HepG2 (cell line): ENCODE data around the gene ATG16L2. TPM values are rescaled to one million over a fixed set of nuclear protein-coding genes. Genes with fewer than 3 reads are reported as not detected.

ENCODE experiments used
- CEBPB ChIP-seq: IDR thresholded peaks from 2 replicates; pipeline ENCODE4 v1.6.1; 2011; ENCODE audit warnings: low read depth, low read length, improper control_type of control experiment, borderline replicate concordance
- JARID2 ChIP-seq: sonication (generic); formaldehyde crosslinking; IDR thresholded peaks from 2 replicates; pipeline ENCODE4 v1.8.1; 2023; ENCODE audit warnings: missing genetic modification reagents, inconsistent platforms; ENCODE audit not compliant: insufficient replicate concordance
- MIER2 ChIP-seq: IDR thresholded peaks from 2 replicates; pipeline ENCODE4 v1.6.1; 2016; ENCODE audit warnings: missing biosample characterization, missing genetic modification reagents
- MIER3 ChIP-seq: IDR thresholded peaks from 2 replicates; pipeline ENCODE4 v1.6.1; 2016; ENCODE audit warnings: missing compliant biosample characterization, borderline replicate concordance
- RARG ChIP-seq: sonication (generic); formaldehyde crosslinking; IDR thresholded peaks from 2 replicates; pipeline ENCODE4 v1.4.0; 2020; ENCODE audit warnings: low read depth, mild to moderate bottlenecking, missing genetic modification reagents
- REL ChIP-seq: sonication (generic); formaldehyde crosslinking; conservative IDR thresholded peaks from 2 replicates; pipeline ENCODE4 v1.8.0; 2022; ENCODE audit warnings: mild to moderate bottlenecking, missing genetic modification reagents, moderate library complexity
- SMARCE1 ChIP-seq: fragments of 450-650 bp; IDR thresholded peaks from 2 replicates; pipeline ENCODE4 v1.6.1; 2017; ENCODE audit warnings: borderline replicate concordance
- ZNF446 ChIP-seq: sonication (generic); formaldehyde crosslinking; IDR thresholded peaks from 2 replicates; pipeline ENCODE4 v1.5.0; 2020; ENCODE audit warnings: mild to moderate bottlenecking, missing genetic modification reagents
- ZNF530 ChIP-seq: sonication (generic); formaldehyde crosslinking; IDR thresholded peaks from 2 replicates; pipeline ENCODE4 v1.5.0; 2020; ENCODE audit warnings: low read depth, mild to moderate bottlenecking, missing genetic modification reagents
- ZNF549 ChIP-seq: sonication (generic); formaldehyde crosslinking; IDR thresholded peaks from 2 replicates; pipeline ENCODE4 v1.5.0; 2020; ENCODE audit warnings: missing genetic modification reagents
- ZSCAN12 ChIP-seq: sonication (generic); formaldehyde crosslinking; IDR thresholded peaks from 2 replicates; pipeline ENCODE4 v1.9.0; 2021; ENCODE audit warnings: mild to moderate bottlenecking, missing genetic modification reagents
- polyA plus RNA-seq, 8 experiments: library from polyadenylated mRNA; depleted of rRNA in 3 of 8; stranded (reverse) in 7 of 8; unstranded in 1 of 8; fragments of >200 nt; fragmentation: Illumina TruSeq in 4 of 8; extraction: Trizol in 4 of 8; gene quantifications; 2 replicates each; pipeline versions ENCODE4 v1.2.1 to v1.2.3, GENCODE V29; 2011 to 2016; ENCODE audit warnings: low read depth in 4 of 8, missing spikeins in 1 of 8, mixed read lengths in 1 of 8; ENCODE audit not compliant: insufficient read depth in 1 of 8
- total RNA-seq, 5 experiments: library from RNA; depleted of rRNA; stranded (reverse); fragments of >200 nt; fragmentation: Illumina TruSeq; extraction: Trizol; gene quantifications; 2 replicates each; pipeline ENCODE4 v1.2.3, GENCODE V29; 2016; ENCODE audit warnings: low read depth in 1 of 5
- TF ChIP-seq, protein P1 (sequence below): sonication (generic); formaldehyde crosslinking; IDR thresholded peaks from 2 replicates; pipeline ENCODE4 v1.4.0; 2020; ENCODE audit warnings: missing genetic modification reagents, borderline replicate concordance
- TF ChIP-seq, protein P2 (sequence below): sonication (generic); formaldehyde crosslinking; IDR thresholded peaks from 2 replicates; pipeline ENCODE4 v1.8.1; 2023; ENCODE audit warnings: mild to moderate bottlenecking, moderate library complexity, missing genetic modification reagents
- TF ChIP-seq, protein P3 (sequence below): sonication (generic); formaldehyde crosslinking; IDR thresholded peaks from 2 replicates; pipeline ENCODE4 v1.5.0; 2020; ENCODE audit warnings: missing genetic modification reagents
- TF ChIP-seq, protein P4 (sequence below): sonication (generic); formaldehyde crosslinking; IDR thresholded peaks from 2 replicates; pipeline ENCODE4 v1.9.0; 2022; ENCODE audit warnings: missing genetic modification reagents, mild to moderate bottlenecking, borderline replicate concordance
- TF ChIP-seq, protein P5 (sequence below): sonication (generic); formaldehyde crosslinking; IDR thresholded peaks from 2 replicates; pipeline ENCODE4 v1.4.0; 2020; ENCODE audit warnings: missing genetic modification reagents
- TF ChIP-seq, protein P6 (sequence below): sonication (generic); formaldehyde crosslinking; conservative IDR thresholded peaks from 2 replicates; pipeline ENCODE4 v1.4.0; 2020; ENCODE audit warnings: missing genetic modification reagents

Gene ATG16L2
- total and polyA plus RNA-seq, 2 of the 13 experiments (the other 11 are each of a cell fraction or from before 2014, with no cell fraction given) = 6.2 to 14.8 TPM

DNA sequence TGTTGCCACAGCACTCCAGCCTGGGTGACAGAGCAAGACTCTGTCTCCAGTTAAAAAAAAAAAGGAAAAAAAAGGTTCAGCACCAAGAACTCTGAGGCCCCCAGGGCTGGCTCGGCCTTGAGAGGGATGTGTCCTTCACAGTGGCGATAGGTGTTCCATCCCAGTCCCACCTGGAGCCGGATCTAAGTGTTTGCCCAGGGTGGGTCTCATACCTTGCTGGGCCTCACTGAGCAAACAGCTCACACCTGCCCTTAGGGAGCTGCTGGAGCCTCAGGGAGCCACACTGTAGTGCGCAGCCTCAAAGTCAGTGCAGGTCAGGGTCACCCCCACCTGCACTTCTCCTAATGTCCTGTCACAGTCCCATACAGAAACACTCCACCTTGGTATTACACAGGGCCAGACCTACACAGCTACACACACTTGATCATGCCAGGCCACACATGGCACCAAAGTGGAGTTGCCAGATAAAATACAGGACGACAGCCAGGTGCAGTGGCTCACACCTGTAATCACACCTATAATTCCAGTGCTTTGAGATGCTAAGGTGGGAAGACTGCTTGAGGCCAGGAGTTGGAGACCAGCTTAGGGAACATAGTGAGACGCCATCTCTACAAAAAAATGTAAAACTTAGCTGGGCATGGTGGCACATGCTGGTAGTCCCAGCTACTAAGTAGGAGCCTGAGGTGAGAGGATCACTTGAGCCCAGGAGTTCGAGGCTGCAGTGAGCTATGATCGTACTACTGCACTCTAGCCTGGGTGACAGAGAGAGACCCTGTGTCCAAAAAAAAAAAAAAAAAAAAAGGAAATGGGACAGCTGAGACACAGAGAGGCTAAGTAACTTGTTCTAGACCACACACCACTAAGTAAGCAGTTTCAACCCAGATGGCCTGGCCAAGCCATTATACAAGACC lies 27.7 kb upstream of the ATG16L2 start (continued):
- TF ChIP-seq, protein P1, sequence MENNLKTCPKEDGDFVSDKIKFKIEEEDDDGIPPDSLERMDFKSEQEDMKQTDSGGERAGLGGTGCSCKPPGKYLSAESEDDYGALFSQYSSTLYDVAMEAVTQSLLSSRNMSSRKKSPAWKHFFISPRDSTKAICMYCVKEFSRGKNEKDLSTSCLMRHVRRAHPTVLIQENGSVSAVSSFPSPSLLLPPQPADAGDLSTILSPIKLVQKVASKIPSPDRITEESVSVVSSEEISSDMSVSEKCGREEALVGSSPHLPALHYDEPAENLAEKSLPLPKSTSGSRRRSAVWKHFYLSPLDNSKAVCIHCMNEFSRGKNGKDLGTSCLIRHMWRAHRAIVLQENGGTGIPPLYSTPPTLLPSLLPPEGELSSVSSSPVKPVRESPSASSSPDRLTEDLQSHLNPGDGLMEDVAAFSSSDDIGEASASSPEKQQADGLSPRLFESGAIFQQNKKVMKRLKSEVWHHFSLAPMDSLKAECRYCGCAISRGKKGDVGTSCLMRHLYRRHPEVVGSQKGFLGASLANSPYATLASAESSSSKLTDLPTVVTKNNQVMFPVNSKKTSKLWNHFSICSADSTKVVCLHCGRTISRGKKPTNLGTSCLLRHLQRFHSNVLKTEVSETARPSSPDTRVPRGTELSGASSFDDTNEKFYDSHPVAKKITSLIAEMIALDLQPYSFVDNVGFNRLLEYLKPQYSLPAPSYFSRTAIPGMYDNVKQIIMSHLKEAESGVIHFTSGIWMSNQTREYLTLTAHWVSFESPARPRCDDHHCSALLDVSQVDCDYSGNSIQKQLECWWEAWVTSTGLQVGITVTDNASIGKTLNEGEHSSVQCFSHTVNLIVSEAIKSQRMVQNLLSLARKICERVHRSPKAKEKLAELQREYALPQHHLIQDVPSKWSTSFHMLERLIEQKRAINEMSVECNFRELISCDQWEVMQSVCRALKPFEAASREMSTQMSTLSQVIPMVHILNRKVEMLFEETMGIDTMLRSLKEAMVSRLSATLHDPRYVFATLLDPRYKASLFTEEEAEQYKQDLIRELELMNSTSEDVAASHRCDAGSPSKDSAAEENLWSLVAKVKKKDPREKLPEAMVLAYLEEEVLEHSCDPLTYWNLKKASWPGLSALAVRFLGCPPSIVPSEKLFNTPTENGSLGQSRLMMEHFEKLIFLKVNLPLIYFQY = 0 out of 2 replicates have a peak, but pooled peaks have one; percentile 55
- TF ChIP-seq, protein P2, sequence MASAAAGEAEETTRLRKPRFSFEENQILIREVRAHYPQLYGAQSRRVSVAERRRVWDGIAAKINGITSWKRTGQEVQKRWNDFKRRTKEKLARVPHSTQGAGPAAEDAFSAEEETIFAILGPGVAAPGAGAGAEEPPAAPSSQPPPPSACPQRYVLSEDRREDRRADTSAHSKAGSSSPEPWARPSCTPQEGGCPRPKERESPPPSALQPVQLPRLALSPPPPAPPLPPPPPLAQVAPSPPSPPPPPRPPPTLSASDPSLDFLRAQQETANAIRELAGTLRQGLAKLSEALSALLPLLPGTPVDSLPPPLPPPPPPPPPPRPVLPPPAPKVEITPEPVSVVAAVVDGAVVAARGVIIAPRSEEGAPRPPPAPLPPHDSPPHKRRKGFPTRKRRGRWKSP (CRISPR knock-in tag) = peak; percentile 24; the same call in 1 of the 2 replicates
- TF ChIP-seq ZSCAN12 (CRISPR knock-in tag) = no peak
- no peak for TF ChIP-seq RARG (CRISPR knock-in tag)
- TF ChIP-seq, protein P3, sequence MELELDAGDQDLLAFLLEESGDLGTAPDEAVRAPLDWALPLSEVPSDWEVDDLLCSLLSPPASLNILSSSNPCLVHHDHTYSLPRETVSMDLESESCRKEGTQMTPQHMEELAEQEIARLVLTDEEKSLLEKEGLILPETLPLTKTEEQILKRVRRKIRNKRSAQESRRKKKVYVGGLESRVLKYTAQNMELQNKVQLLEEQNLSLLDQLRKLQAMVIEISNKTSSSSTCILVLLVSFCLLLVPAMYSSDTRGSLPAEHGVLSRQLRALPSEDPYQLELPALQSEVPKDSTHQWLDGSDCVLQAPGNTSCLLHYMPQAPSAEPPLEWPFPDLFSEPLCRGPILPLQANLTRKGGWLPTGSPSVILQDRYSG (CRISPR knock-in tag) = no peak
- TF ChIP-seq, protein P4, sequence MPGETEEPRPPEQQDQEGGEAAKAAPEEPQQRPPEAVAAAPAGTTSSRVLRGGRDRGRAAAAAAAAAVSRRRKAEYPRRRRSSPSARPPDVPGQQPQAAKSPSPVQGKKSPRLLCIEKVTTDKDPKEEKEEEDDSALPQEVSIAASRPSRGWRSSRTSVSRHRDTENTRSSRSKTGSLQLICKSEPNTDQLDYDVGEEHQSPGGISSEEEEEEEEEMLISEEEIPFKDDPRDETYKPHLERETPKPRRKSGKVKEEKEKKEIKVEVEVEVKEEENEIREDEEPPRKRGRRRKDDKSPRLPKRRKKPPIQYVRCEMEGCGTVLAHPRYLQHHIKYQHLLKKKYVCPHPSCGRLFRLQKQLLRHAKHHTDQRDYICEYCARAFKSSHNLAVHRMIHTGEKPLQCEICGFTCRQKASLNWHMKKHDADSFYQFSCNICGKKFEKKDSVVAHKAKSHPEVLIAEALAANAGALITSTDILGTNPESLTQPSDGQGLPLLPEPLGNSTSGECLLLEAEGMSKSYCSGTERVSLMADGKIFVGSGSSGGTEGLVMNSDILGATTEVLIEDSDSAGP = no peak
- no peak for TF ChIP-seq JARID2 (CRISPR knock-in tag)
- TF ChIP-seq, protein P5, sequence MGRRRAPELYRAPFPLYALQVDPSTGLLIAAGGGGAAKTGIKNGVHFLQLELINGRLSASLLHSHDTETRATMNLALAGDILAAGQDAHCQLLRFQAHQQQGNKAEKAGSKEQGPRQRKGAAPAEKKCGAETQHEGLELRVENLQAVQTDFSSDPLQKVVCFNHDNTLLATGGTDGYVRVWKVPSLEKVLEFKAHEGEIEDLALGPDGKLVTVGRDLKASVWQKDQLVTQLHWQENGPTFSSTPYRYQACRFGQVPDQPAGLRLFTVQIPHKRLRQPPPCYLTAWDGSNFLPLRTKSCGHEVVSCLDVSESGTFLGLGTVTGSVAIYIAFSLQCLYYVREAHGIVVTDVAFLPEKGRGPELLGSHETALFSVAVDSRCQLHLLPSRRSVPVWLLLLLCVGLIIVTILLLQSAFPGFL = no peak
- TF ChIP-seq ZNF530 = no peak
- TF ChIP-seq SMARCE1 = no peak
- no peak for TF ChIP-seq CEBPB
- TF ChIP-seq REL = no peak
- TF ChIP-seq MIER3 (CRISPR knock-in tag) = peak; percentile 26; the same call in 1 of the 2 replicates
- TF ChIP-seq ZNF446 (CRISPR knock-in tag) = no peak
- TF ChIP-seq MIER2 (CRISPR knock-in tag) = no peak
- no peak for TF ChIP-seq ZNF549
- TF ChIP-seq, protein P6, sequence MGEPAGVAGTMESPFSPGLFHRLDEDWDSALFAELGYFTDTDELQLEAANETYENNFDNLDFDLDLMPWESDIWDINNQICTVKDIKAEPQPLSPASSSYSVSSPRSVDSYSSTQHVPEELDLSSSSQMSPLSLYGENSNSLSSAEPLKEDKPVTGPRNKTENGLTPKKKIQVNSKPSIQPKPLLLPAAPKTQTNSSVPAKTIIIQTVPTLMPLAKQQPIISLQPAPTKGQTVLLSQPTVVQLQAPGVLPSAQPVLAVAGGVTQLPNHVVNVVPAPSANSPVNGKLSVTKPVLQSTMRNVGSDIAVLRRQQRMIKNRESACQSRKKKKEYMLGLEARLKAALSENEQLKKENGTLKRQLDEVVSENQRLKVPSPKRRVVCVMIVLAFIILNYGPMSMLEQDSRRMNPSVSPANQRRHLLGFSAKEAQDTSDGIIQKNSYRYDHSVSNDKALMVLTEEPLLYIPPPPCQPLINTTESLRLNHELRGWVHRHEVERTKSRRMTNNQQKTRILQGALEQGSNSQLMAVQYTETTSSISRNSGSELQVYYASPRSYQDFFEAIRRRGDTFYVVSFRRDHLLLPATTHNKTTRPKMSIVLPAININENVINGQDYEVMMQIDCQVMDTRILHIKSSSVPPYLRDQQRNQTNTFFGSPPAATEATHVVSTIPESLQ (CRISPR knock-in tag) = no peak
